Thoracic aorta (tissue), 2 donors: ENCODE results near the gene KIF25. TPM values are rescaled to one million over a fixed set of nuclear protein-coding genes. Genes with fewer than 3 reads are reported as not detected.

Experiments
- ATAC-seq: fragments of 150-250 bp; one replicate; pipeline ENCODE4 v1.8.0; 2017; ENCODE audit warnings: low read depth; ENCODE audit not compliant: insufficient number of reproducible peaks, low FRiP score
- DNase-seq: peaks from one replicate; pipeline ENCODE4 v3.0.0-alpha.2; 2020; ENCODE audit warnings: low spot score
- H3K27ac ChIP-seq, 2 donors: fragments of 200-600 bp; sonication (generic); 1 replicate in 1 of 2; 2 replicates in 1 of 2; pipeline ENCODE4 v1.5.1; 2016; ENCODE audit warnings: mild to moderate bottlenecking in 2 of 2, moderate library complexity in 2 of 2
- H3K27me3 ChIP-seq: fragments of 200-600 bp; sonication (generic); replicated peaks from 2 replicates; pipeline ENCODE4 v1.6.0; 2016; ENCODE audit warnings: mild to moderate bottlenecking; ENCODE audit not compliant: insufficient read depth
- H3K36me3 ChIP-seq: fragments of 200-600 bp; sonication (generic); one replicate; pipeline ENCODE4 v1.5.1; 2016
- H3K4me1 ChIP-seq, 2 donors: fragments of 200-600 bp; sonication (generic); 1 replicate in 1 of 2; 2 replicates in 1 of 2; pipeline versions ENCODE4 v1.5.1 to v1.6.0; 2016; ENCODE audit warnings: low read depth in 2 of 2, mild to moderate bottlenecking in 1 of 2; ENCODE audit not compliant: control insufficient read depth in 1 of 2
- H3K4me3 ChIP-seq: fragments of 200-600 bp; sonication (generic); 2 replicates; pipeline ENCODE4 v1.5.1; 2016; ENCODE audit warnings: mild to moderate bottlenecking
- H3K9me3 ChIP-seq: fragments of 200-600 bp; sonication (generic); 2 replicates; pipeline ENCODE4 v1.5.1; 2016
- total RNA-seq, 2 donors: library from RNA; depleted of rRNA; stranded (reverse); fragments of >200 nt; gene quantifications; one replicate each; pipeline versions ENCODE4 v1.1.0 to v1.2.3, GENCODE V29; 2016
- TF ChIP-seq, protein P1 (sequence below): fragments of 200-600 bp; sonication (generic); IDR thresholded peaks from one replicate; pipeline ENCODE4 v1.5.1; 2019; ENCODE audit warnings: antibody characterized with exemption

KIF25 gene
- total RNA-seq, 2 donors from 2014 or later = not detected

DNA sequence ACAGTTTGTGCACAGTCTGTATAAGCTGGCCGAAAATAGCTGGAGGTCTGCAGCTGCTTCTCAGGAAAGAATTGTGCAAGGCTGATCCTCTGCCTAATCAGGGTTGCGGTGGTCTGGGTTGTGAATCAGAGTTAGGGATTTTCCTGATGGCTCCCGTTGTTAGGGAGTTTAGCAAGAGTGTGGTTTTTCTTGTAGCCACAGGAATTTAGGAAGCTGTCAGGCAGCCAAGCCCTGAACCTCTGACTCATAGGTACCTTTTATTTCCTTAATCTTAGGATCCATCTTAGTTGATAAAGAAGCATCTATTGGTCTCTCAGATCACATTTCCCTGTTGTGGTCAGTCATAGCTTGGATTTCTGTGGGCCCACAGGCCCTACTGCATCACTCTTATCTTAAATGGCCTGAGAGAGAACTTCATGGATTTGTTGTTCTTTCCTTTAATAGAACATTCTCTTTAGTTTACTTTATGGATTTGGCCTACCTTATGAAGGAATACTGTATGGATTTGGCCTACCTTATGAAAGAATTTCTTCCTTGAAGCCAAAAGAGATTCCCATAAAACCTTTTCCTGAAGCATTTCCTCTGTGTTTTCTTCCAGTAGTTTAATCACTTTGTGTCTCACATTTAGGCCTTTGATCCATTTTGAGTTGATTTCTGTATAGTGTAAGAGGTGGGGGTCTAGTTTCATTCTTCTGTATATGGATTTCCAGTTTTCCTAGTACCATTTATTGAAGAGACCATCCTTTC lies 10.3 kb downstream of the KIF25 start:
- DNase-seq (no peak), ATAC-seq (peak; percentile 67)
- H3K27me3 ChIP-seq = no peaks in the 10 kb centered on the region
- H3K4me3 ChIP-seq = no peak overlapping the region
- TF ChIP-seq, protein P1, sequence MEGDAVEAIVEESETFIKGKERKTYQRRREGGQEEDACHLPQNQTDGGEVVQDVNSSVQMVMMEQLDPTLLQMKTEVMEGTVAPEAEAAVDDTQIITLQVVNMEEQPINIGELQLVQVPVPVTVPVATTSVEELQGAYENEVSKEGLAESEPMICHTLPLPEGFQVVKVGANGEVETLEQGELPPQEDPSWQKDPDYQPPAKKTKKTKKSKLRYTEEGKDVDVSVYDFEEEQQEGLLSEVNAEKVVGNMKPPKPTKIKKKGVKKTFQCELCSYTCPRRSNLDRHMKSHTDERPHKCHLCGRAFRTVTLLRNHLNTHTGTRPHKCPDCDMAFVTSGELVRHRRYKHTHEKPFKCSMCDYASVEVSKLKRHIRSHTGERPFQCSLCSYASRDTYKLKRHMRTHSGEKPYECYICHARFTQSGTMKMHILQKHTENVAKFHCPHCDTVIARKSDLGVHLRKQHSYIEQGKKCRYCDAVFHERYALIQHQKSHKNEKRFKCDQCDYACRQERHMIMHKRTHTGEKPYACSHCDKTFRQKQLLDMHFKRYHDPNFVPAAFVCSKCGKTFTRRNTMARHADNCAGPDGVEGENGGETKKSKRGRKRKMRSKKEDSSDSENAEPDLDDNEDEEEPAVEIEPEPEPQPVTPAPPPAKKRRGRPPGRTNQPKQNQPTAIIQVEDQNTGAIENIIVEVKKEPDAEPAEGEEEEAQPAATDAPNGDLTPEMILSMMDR = no peak
- no peak overlapping the region for H3K27ac ChIP-seq
- H3K36me3 ChIP-seq = no peaks in the 10 kb centered on the region
- H3K4me1 ChIP-seq = no peaks in the 10 kb centered on the region
- peaks cover 12% of the 10 kb centered on the region for H3K9me3 ChIP-seq

DNA sequence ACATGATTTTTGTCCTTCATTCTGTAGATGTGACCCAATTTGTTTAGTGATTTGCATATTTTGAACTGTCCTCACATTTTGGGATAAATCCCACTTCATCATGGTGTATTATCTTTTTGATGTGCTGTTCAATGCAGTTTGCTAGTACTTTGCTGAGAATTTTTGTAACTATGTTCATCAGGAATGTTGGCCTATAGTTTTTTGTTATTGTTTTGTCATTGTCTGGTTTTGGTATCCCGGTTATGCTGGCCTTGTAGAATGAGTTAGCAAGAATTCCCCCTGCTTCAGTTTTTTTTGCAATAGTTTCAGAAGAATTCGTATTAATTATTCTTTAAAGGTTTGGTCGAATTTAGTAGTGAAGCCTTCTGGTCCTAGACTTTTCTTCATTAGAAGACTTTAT lies 11.9 kb downstream of the KIF25 start:
- no peaks in the 10 kb centered on the region for H3K4me1 ChIP-seq
- H3K36me3 ChIP-seq = no peaks in the 10 kb centered on the region
- TF ChIP-seq, protein P1 = no peak
- H3K27ac ChIP-seq = no peak overlapping the region
- H3K27me3 ChIP-seq = no peaks in the 10 kb centered on the region
- DNase-seq (no peak), ATAC-seq (no peak)
- H3K4me3 ChIP-seq = no peak overlapping the region
- H3K9me3 ChIP-seq = peaks cover 12% of the 10 kb centered on the region

DNA sequence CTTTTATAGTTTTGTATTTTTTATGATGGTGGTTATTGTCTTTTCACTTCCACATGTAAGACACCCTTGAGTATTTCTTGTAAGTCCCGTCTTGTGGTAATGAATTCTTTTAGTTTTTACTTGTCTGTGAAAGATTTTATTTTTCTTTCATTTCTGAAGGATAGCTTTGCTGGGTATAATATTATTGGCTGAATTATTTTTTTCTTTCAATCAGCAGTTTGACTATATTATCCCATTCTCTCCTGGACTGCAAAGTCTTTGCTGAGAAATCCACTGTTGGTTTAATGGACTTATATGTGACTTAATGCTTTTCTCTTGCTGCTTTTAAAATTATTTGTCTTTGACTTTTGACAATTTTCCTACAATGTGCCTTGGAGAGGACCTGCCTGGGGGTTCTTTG lies 13.8 kb downstream of the KIF25 start:
- DNase-seq = no peak
- Histone ChIP-seq H3K27me3 (no peaks in the 10 kb centered on the region), H3K4me1 (no peaks in the 10 kb centered on the region), H3K4me3 (no peak overlapping the region), H3K9me3 (peaks cover 12% of the 10 kb centered on the region), H3K36me3 (no peaks in the 10 kb centered on the region), H3K27ac (no peak overlapping the region)
- TF ChIP-seq, protein P1 = no peak
- no peak for ATAC-seq

DNA sequence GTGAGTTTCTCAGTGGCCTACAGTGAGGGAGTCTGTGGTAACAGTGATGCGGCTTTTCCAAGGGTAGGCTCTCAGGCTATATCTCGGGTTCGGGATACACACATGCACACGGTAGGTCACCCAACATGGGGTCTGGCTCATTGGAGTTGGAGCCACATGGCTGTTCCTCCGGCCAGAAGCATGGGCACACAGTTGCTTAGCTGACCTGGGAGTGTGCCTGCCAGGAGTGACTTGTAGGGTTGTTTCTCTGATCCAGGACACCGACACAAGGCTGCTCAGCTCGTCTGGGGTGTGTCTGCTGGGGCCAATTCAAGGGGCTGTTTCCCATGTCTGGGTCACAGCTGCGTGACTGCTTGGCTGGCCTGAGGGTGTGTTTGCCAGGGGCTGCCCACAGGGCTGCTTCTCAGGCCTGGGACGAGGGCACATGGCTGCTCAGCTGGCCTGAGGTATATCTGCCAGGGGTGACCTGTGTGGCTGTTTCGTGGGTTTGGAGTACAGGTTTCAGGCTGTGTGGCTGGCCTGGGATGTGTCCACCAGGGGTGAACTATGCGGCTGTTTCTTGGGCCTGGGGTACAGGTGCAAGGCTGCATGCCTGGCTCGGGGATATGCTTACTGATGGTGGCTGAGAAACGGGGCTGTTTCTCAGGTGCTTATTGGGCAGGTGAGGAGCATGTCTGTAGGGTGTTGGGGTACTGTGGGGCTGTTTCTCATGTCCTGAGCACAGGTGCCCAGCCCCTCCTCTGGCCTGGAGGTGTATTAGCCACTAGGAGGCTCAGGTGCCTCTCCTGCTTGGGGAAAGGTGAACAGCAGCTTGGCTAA lies 15.2 kb downstream of the KIF25 start:
- no peaks in the 10 kb centered on the region for H3K36me3 ChIP-seq
- no peak overlapping the region for H3K4me3 ChIP-seq
- DNase-seq (no peak), ATAC-seq (no peak)
- H3K27me3 ChIP-seq = no peaks in the 10 kb centered on the region
- H3K4me1 ChIP-seq = no peaks in the 10 kb centered on the region
- H3K9me3 ChIP-seq = peaks cover 12% of the 10 kb centered on the region
- H3K27ac ChIP-seq = no peak overlapping the region
- TF ChIP-seq, protein P1 = no peak

DNA sequence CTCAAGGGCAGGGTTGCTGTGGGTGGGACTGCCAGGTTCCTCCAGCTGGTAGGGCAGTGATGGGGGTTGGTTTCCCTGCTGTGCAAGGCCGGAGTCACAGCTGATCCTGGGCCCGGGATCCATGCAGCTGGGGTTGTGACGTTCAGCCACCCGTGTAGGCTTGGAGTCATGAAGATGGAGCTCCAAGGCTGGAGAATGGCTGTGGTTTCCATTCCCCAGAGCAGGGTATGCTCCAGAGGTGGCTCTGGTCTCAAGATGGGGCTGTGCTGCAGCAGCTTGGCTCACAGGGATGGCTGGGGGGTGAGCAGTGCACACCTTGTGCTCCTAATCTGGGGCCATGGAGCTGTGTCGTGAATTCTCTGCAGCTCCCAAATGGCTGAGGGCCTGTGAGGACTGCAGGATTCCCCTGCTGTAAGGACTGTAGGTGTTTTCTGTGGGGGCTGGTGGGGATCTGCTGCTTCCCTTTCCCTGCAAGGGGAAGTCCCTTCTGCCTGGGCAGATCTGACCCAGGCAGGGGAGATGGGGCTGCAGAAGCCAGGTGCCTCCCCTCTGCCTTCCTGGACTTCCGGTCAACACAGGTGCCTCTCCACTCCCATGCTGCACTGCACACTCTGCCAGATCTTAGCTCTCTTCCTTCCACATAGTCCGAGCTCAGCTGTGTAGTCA lies 15.9 kb downstream of the KIF25 start:
- Histone ChIP-seq H3K27ac (no peak overlapping the region), H3K4me3 (no peak overlapping the region), H3K4me1 (no peaks in the 10 kb centered on the region), H3K9me3 (peaks cover 12% of the 10 kb centered on the region), H3K27me3 (no peaks in the 10 kb centered on the region), H3K36me3 (no peaks in the 10 kb centered on the region)
- TF ChIP-seq, protein P1 = no peak
- ATAC-seq = no peak
- no peak for DNase-seq
